GM12864 (cell line): ENCODE measurements around the gene ARHGAP25.
A peak's percentile ranks its signal among the peaks of the same experiment; 100 is the strongest.

Source experiments
- DNase-seq: peaks from one replicate; pipeline ENCODE4 v3.0.0-alpha.2; 2011; ENCODE audit warnings: low read depth
- H3K4me3 ChIP-seq: 2 replicates; pipeline ENCODE4 v1.5.1; 2011; ENCODE audit warnings: mild to moderate bottlenecking, low read depth, low read length, control low read depth
- TF ChIP-seq, protein P1 (sequence below): IDR thresholded peaks from 2 replicates; pipeline ENCODE4 v1.5.1; 2011; ENCODE audit warnings: low read depth, mild to moderate bottlenecking, moderate library complexity, low read length, control low read depth, inconsistent platforms; ENCODE audit errors: missing control alignments

The ARHGAP25 gene

DNA sequence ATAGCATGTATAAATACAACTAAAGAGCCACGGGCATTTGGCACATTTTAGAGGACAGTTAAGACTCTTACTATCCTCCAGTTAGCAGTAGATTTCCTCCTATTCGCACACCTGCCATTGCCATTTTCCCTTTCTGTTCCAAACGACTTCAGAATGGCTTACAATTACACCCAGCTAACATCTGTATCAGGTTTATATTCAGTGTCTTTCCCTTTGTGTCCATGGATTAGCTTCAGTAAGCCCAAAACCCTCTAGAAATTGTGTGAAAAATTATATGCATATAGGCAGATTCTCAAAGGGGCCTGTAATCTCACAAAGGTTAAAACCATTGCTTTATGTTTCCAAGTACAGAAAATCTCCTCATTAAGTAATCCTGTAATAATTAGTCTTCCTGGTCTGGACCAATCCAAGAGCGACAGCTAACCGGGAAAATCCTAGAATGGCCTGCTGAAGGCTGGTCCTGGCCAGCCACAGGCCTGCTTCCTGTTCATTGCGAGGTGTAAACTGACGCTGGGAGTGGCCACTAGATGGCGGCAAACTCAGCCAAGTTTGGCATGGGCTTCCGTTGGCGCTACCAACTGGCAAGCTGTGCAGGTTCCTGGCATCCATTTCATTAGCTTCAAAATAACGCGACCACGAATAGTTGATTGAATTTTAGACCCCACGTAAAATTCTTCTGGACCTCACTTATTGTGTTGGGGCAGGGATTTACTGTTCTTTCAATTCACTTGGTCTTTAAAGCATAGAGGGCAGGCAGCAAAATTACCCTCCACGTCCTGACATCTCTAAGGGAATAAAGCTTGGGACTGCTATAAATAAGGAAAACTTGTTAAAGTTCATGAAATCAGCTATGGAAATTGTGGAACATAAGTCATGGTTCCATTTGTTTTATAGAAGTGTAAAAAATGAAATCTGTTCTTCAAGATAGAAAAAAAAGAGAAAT is 17.1 kb downstream of the ARHGAP25 start:
- TF ChIP-seq, protein P1, sequence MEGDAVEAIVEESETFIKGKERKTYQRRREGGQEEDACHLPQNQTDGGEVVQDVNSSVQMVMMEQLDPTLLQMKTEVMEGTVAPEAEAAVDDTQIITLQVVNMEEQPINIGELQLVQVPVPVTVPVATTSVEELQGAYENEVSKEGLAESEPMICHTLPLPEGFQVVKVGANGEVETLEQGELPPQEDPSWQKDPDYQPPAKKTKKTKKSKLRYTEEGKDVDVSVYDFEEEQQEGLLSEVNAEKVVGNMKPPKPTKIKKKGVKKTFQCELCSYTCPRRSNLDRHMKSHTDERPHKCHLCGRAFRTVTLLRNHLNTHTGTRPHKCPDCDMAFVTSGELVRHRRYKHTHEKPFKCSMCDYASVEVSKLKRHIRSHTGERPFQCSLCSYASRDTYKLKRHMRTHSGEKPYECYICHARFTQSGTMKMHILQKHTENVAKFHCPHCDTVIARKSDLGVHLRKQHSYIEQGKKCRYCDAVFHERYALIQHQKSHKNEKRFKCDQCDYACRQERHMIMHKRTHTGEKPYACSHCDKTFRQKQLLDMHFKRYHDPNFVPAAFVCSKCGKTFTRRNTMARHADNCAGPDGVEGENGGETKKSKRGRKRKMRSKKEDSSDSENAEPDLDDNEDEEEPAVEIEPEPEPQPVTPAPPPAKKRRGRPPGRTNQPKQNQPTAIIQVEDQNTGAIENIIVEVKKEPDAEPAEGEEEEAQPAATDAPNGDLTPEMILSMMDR, result peak; percentile 97
- no peak overlapping the region for H3K4me3 ChIP-seq
- DNase-seq, result no peak

DNA sequence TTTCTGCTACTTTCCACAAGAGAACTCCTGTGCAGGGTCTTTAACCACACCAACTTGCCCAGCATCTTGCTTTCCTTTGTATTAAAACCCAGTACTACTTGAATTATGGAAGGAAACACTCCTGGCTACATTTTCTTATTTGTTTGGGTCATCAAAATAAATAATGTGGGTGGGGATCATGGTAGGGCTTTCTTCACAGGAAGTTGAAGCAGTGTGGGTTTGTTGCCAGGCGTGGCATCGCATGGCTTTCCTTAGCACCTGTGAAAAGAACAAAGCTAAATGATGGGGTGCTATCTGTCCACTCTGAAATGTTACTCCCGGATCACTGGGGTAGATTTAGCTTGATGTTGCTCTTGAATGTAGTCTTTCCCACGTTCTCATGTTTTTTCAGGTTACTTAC is 18.7 kb downstream of the ARHGAP25 start:
- DNase-seq, result no peak
- H3K4me3 ChIP-seq, result no peak overlapping the region
- TF ChIP-seq, protein P1, result no peak

DNA sequence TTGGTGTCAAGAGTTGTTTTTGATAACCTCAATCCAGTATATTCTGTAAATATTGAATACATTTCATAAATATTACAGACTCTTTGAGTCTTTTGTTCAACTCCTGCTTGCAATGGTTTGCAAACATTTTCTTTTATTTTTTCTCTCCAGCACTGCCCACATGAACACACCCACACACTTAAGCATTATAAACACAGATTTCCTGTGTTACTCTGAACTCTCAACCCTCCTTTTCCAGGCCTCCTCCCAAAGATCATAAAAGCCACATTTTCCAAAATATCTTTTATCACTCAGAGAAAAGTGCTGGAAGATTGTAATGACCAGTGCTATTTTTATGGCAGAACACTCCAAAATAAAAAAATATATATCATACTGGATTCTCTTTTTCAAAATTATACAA is 20.5 kb downstream of the ARHGAP25 start:
- no peak overlapping the region for H3K4me3 ChIP-seq
- TF ChIP-seq, protein P1, result no peak
- DNase-seq, result no peak

DNA sequence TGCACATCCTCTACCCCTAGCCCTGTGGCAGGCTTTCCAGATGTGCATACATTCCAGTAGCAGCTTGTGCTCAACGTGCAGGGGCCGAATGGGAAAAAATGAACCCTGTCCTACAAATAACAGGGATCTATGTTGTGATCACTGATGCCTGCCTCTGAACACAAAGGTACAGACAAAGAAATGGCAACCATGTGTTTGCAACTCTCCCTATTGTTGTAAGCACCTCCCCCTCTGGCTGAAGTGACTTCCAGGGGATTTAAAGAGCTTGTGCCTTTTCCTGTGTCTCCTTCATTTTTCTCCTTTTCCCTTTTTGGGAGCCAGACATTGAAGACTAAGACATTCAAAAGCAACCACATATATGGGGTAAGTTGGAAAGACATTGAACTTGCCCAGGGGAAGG is 21.6 kb downstream of the ARHGAP25 start:
- DNase-seq, result no peak
- no peak overlapping the region for H3K4me3 ChIP-seq
- TF ChIP-seq, protein P1, result no peak

DNA sequence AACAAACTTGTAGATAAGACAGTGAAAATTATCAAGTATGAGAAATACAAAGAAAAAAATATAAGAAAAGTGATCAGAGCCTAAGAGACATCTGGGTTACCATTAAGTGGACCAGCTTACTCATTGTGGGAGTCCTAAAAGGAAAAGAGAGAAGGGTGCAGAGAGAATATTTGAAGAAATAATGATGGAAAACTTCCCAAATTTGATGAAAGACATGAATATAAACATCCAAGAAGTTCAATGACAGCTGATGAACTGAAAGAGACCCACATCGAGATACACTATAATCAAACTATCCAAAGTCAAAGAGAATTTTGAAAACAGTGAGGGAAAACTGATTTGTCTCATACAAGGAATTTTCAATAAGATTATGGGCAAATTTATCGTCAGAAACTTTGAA is 22.5 kb downstream of the ARHGAP25 start:
- no peak for DNase-seq
- TF ChIP-seq, protein P1, result no peak
- no peak overlapping the region for H3K4me3 ChIP-seq

DNA sequence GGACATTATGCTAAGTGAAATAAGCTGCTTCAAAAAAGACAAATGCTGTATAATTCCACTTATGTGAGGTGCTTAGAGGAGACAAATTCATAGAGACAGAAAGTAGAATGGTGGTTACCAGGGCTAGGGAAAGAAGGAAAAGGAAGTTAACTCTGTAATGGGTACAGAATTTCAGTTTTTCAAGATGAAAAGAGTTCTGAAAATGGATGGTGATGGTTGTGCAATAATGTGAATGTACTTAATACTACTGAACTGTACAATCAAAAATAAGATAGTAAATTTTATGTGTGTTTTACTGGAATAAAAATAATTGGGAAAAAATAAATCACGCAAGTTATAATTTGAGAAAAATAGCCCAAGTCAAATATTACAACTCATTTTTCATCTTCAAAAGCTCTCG is 27.5 kb downstream of the ARHGAP25 start:
- TF ChIP-seq, protein P1, result no peak

DNA sequence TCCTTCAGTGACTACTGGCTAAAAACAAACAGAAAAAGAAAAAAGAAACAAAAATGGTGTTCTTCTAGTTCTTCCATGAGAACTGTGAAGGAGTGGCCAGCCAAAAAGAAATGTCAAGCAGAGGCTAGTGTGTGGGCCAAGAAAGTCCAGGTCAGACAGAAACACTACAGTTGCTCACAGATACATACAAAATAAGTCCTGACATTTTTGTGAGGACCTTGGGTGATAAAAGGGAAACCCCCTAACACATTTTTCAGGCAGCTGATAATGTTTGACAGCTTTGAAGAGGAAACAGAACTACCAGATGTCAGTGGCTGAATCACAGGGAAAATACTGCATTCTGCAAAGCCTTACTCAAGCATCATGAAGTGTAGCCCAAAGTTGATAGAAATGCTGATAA is 28.1 kb downstream of the ARHGAP25 start:
- TF ChIP-seq, protein P1, result no peak
- no peak for DNase-seq
- no peak overlapping the region for H3K4me3 ChIP-seq

More for the DNA sequence above, 27.5 kb downstream of the ARHGAP25 start:
- DNase-seq, result no peak
- no peak overlapping the region for H3K4me3 ChIP-seq
